Gastroesophageal sphincter (tissue), 3 donors: ENCODE measurements around the gene CCDC171.

Experiments
- EP300 ChIP-seq: sonication (generic); formaldehyde crosslinking; IDR thresholded peaks from one replicate; pipeline ENCODE4 v1.6.1; 2017; ENCODE audit warnings: antibody characterized with exemption, mild to moderate bottlenecking
- POLR2A ChIP-seq, 2 donors: fragments of 450-650 bp; IDR thresholded peaks; one replicate each; pipeline ENCODE4 v1.6.1; 2017; ENCODE audit warnings: antibody characterized with exemption in 2 of 2, mild to moderate bottlenecking in 2 of 2, moderate library complexity in 1 of 2
- POLR2AphosphoS5 ChIP-seq: sonication (generic); formaldehyde crosslinking; IDR thresholded peaks from one replicate; pipeline ENCODE4 v1.6.1; 2017; ENCODE audit warnings: antibody characterized with exemption
- TF ChIP-seq, protein P1 (sequence below), 4 experiments: fragments of 200-600 bp in 2 of 4; fragments of 450-650 bp in 2 of 4; sonication (generic) in 1 of 4; IDR thresholded peaks; one replicate each; pipeline ENCODE4 v1.5.1; 2017 to 2019; ENCODE audit warnings: antibody characterized with exemption in 4 of 4, mild to moderate bottlenecking in 2 of 4, moderate library complexity in 2 of 4

DNA sequence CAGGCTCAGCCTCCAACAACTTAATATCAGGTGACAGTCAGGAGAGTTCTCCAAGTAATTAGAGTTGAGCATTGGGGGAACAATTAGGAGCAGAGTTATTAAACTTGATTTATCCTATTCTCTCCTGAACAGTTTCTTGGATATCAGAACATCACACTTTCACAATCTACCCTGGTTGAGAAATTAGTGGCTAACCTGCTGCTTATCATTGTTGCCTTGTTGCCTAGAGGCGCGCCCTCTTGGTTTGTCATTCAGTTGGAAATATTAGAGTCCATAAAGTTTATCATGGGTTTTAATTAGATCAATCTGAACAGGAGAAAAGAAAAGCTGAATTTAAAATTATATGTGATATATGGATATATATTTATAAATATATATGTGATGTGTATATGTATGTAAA lies 291.1 kb downstream of the CCDC171 start:
- TF ChIP-seq EP300 (no peak), POLR2A (IDR thresholded peaks at IDR 0.05) (no peak), POLR2AphosphoS5 (no peak)
- TF ChIP-seq, protein P1, sequence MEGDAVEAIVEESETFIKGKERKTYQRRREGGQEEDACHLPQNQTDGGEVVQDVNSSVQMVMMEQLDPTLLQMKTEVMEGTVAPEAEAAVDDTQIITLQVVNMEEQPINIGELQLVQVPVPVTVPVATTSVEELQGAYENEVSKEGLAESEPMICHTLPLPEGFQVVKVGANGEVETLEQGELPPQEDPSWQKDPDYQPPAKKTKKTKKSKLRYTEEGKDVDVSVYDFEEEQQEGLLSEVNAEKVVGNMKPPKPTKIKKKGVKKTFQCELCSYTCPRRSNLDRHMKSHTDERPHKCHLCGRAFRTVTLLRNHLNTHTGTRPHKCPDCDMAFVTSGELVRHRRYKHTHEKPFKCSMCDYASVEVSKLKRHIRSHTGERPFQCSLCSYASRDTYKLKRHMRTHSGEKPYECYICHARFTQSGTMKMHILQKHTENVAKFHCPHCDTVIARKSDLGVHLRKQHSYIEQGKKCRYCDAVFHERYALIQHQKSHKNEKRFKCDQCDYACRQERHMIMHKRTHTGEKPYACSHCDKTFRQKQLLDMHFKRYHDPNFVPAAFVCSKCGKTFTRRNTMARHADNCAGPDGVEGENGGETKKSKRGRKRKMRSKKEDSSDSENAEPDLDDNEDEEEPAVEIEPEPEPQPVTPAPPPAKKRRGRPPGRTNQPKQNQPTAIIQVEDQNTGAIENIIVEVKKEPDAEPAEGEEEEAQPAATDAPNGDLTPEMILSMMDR (IDR thresholded peaks at IDR 0.05) = no peak
